ENCODE data around the gene GMPR.

DNA sequence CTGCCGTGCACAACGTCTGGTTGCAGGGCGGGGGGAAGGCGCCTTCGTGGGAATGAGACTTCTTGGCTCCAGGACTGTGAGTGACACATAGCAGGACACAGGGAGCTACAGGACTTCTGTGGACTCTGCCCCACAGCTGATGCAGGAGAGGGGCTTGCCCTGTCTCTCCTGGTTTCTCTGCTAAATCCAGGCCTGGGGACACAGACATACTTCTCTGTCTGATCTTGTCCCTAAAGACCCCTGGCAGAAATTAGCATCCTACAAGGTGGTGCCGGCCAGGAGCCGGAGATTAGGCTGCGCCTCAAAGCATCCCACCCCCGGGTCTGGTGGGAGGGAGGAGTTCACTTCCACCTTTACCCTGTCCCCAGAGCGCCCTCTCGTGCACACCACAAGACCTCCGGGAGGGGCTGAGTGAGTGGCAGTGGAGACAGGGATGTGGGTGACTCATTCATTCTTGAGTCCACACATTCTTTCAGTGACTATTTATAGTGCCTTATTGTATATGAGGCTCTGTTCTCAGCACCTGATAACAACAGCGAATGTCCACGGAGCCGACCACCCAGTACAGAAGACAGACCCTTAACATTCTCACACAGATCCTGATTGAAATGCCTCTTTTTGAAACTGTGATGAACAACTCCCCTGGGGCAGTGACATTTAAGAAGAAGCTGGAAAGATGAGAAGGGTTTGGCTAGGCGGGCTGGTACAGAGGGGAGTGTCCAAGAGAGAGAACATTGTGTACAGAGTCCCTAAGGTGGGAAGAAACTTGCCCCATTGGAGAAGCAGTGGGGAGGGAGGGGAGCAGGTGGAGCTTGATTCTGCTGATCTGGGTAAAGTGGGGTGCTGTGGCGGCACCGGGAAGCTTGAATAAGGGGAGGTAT, 39.0 kb downstream of the GMPR start:
- TF ChIP-seq POLR2A (IDR thresholded peaks at IDR 0.05; ENCODE audit: low read depth, low read length) (no peak), TAF1 (IDR thresholded peaks at IDR 0.05; ENCODE audit: borderline replicate concordance, low read depth, low read length) (no peak)

Data from GM12892 (cell line).